Testis (tissue), 2 donors: ENCODE results near the gene WBP4.

ENCODE experiments used
- CTCF ChIP-seq, 3 experiments: fragments of 450-650 bp in 2 of 3; fragments of 200-600 bp in 1 of 3; sonication (generic) in 1 of 3; IDR thresholded peaks; one replicate each; pipeline ENCODE4 v1.5.1; 2016 to 2019; ENCODE audit warnings: antibody characterized with exemption in 3 of 3, mild to moderate bottlenecking in 2 of 3, moderate library complexity in 1 of 3
- POLR2A ChIP-seq: fragments of 450-650 bp; IDR thresholded peaks from one replicate; pipeline ENCODE4 v1.6.1; 2017; ENCODE audit warnings: antibody characterized with exemption, mild to moderate bottlenecking, moderate library complexity

- TF ChIP-seq CTCF (IDR thresholded peaks at IDR 0.05) (no peak), POLR2A (no peak)
Measured at GRCh38 chr13:41107104-41107571, 45.8 kb downstream of the WBP4 start.
